ENCODE data around the gene FAAP20. TPM values are rescaled to one million over a fixed set of nuclear protein-coding genes. Genes with fewer than 3 reads are reported as not detected.

FAAP20 gene
- total and polyA plus RNA-seq, 9 of the 15 experiments (the other 6 are each of a cell fraction or from before 2014, with no cell fraction given) = 0.58 to 143 (median 9.9) TPM

GRCh38 chr1:2174348-2175054 lies 20.1 kb downstream of the FAAP20 start (continued):
- no peak for TF ChIP-seq ARID3A (IDR thresholded peaks at IDR 0.05; ENCODE audit: borderline replicate concordance, low read depth, low read length)
- no peak for TF ChIP-seq ID3 (CRISPR knock-in tag; IDR thresholded peaks at IDR 0.05)
- no peak for TF ChIP-seq ID3 (tag; IDR thresholded peaks at IDR 0.05)
- TF ChIP-seq POLR3A (IDR thresholded peaks at IDR 0.05; ENCODE audit: borderline replicate concordance, extremely low read depth, insufficient read depth, insufficient read length) = no peak
- TF ChIP-seq ZNF121 (CRISPR knock-in tag; conservative IDR thresholded peaks at IDR 0.05) = no peak
- no peak for TF ChIP-seq ZBTB5 (IDR thresholded peaks at IDR 0.05)
- no peak for TF ChIP-seq BRCA1 (IDR thresholded peaks at IDR 0.05)
- no peak for TF ChIP-seq BRCA1 (CRISPR knock-in tag; IDR thresholded peaks at IDR 0.05)
- no peak for TF ChIP-seq FOXA1 (IDR thresholded peaks at IDR 0.05; ENCODE audit: borderline replicate concordance)
- no peak for TF ChIP-seq EP400 (IDR thresholded peaks at IDR 0.05)
- no peak for TF ChIP-seq BRD9 (IDR thresholded peaks at IDR 0.05; ENCODE audit: low read depth, partially characterized antibody)
- TF ChIP-seq THRB (CRISPR knock-in tag; conservative IDR thresholded peaks at IDR 0.05) = no peak
- TF ChIP-seq DIDO1 (tag; IDR thresholded peaks at IDR 0.05; ENCODE audit: low read depth) = no peak
- no peak for TF ChIP-seq FOS (IDR thresholded peaks at IDR 0.05; ENCODE audit: extremely low read depth, insufficient read length)
- no peak for TF ChIP-seq CHD4 (IDR thresholded peaks at IDR 0.05; ENCODE audit: insufficient read depth, insufficient replicate concordance, low read depth, low read length, poor library complexity, severe bottlenecking)
- no peak for TF ChIP-seq HLTF (IDR thresholded peaks at IDR 0.05)
- TF ChIP-seq ZNF518B (CRISPR knock-in tag; IDR thresholded peaks at IDR 0.05) = no peak
- TF ChIP-seq CSDE1 (IDR thresholded peaks at IDR 0.05) = no peak
- peak; percentile 47; the same call in 1 of the 2 replicates for TF ChIP-seq JUND (IDR thresholded peaks at IDR 0.05; ENCODE audit: borderline replicate concordance, low read depth, low read length)
- no peak; the same call in 2 of the 3 replicates for TF ChIP-seq JUND (tag; IDR thresholded peaks at IDR 0.05; ENCODE audit: borderline replicate concordance, low read depth, low read length)
